HL-60 (cell line): Measurements from ENCODE around the gene PHF21A.

Experiments
- GABPA ChIP-seq: IDR thresholded peaks from 2 replicates; pipeline ENCODE4 v1.6.1; 2012; ENCODE audit warnings: low read depth
- POLR2AphosphoS5 ChIP-seq: IDR thresholded peaks from 2 replicates; pipeline ENCODE4 v1.6.1; 2012; ENCODE audit warnings: low read depth
- TF ChIP-seq, protein P1 (sequence below): IDR thresholded peaks from one replicate; pipeline ENCODE4 v1.5.1; 2011; ENCODE audit warnings: low read length, control low read depth, inconsistent platforms; ENCODE audit not compliant: insufficient read depth
- TF ChIP-seq, protein P2 (sequence below): IDR thresholded peaks from 2 replicates; pipeline ENCODE4 v1.6.1; 2012; ENCODE audit warnings: low read depth; ENCODE audit not compliant: insufficient replicate concordance

DNA sequence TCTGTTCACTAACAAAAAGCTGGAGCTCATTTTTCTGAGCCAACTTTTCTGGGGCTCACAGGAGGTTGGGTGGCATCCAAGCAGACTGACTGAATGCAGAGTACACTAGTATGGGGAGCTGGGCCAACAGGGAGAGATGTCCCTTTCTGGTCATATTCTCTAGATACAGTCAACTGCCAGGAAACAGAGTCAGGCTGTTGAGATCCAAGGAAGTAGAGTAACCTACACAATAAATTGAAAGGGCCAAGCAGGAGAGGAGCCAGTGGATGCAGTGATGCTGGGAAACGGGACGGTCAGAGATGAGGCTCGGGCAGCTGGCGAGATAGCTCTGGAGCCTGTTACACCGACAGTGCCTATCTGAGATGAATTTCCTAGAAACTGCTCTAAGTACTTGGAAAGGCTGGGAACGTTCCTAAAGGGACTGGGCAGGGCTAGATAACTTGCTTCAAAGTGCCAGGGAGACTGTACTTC, 127.7 kb downstream of the PHF21A start:
- TF ChIP-seq, protein P1, sequence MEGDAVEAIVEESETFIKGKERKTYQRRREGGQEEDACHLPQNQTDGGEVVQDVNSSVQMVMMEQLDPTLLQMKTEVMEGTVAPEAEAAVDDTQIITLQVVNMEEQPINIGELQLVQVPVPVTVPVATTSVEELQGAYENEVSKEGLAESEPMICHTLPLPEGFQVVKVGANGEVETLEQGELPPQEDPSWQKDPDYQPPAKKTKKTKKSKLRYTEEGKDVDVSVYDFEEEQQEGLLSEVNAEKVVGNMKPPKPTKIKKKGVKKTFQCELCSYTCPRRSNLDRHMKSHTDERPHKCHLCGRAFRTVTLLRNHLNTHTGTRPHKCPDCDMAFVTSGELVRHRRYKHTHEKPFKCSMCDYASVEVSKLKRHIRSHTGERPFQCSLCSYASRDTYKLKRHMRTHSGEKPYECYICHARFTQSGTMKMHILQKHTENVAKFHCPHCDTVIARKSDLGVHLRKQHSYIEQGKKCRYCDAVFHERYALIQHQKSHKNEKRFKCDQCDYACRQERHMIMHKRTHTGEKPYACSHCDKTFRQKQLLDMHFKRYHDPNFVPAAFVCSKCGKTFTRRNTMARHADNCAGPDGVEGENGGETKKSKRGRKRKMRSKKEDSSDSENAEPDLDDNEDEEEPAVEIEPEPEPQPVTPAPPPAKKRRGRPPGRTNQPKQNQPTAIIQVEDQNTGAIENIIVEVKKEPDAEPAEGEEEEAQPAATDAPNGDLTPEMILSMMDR, result no peak
- TF ChIP-seq POLR2AphosphoS5 (no peak), GABPA (no peak)
- TF ChIP-seq, protein P2, sequence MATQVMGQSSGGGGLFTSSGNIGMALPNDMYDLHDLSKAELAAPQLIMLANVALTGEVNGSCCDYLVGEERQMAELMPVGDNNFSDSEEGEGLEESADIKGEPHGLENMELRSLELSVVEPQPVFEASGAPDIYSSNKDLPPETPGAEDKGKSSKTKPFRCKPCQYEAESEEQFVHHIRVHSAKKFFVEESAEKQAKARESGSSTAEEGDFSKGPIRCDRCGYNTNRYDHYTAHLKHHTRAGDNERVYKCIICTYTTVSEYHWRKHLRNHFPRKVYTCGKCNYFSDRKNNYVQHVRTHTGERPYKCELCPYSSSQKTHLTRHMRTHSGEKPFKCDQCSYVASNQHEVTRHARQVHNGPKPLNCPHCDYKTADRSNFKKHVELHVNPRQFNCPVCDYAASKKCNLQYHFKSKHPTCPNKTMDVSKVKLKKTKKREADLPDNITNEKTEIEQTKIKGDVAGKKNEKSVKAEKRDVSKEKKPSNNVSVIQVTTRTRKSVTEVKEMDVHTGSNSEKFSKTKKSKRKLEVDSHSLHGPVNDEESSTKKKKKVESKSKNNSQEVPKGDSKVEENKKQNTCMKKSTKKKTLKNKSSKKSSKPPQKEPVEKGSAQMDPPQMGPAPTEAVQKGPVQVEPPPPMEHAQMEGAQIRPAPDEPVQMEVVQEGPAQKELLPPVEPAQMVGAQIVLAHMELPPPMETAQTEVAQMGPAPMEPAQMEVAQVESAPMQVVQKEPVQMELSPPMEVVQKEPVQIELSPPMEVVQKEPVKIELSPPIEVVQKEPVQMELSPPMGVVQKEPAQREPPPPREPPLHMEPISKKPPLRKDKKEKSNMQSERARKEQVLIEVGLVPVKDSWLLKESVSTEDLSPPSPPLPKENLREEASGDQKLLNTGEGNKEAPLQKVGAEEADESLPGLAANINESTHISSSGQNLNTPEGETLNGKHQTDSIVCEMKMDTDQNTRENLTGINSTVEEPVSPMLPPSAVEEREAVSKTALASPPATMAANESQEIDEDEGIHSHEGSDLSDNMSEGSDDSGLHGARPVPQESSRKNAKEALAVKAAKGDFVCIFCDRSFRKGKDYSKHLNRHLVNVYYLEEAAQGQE, result no peak
